ENCODE data around the gene MAB21L2. TPM values are rescaled to one million over a fixed set of nuclear protein-coding genes. Genes with fewer than 3 reads are reported as not detected.

The MAB21L2 gene
- total and polyA plus RNA-seq, 2 experiments from 2014 or later: 0.39 TPM; not detected in 1

GRCh38 chr4:150574678-150575077 is 7.3 kb upstream of the MAB21L2 start:
- TF ChIP-seq ZNF331 (CRISPR knock-in tag; IDR thresholded peaks at IDR 0.05; ENCODE audit: low read depth): no peak
- no peak for TF ChIP-seq EZH2 (IDR thresholded peaks at IDR 0.05; ENCODE audit: low read depth, unreplicated experiment)
- TF ChIP-seq CTCF (conservative IDR thresholded peaks at IDR 0.05; ENCODE audit: low read depth in 2 of 2): no peak
- no peak for TF ChIP-seq JUNB (IDR thresholded peaks at IDR 0.05; ENCODE audit: unreplicated experiment)
- no peak for TF ChIP-seq ZNF114 (CRISPR knock-in tag; IDR thresholded peaks at IDR 0.05)
- no peak for TF ChIP-seq ETS1 (IDR thresholded peaks at IDR 0.05)
- TF ChIP-seq REST (IDR thresholded peaks at IDR 0.05; ENCODE audit: unreplicated experiment): no peak
- no peak for TF ChIP-seq EZH2phosphoT487 (IDR thresholded peaks at IDR 0.05; ENCODE audit: unreplicated experiment)
- TF ChIP-seq CREB1 (CRISPR knock-in tag; IDR thresholded peaks at IDR 0.05; ENCODE audit: low read depth): no peak
- no peak for TF ChIP-seq STAT1 (IDR thresholded peaks at IDR 0.05; ENCODE audit: unreplicated experiment)
- TF ChIP-seq POLR2AphosphoS5 (IDR thresholded peaks at IDR 0.05; ENCODE audit: low read depth): no peak
- TF ChIP-seq NANOG (IDR thresholded peaks at IDR 0.05; ENCODE audit: borderline replicate concordance): no peak
- no peak overlapping the region for H3K4me3 Mint-ChIP-seq
- no peak overlapping the region for H3K4me2 ChIP-seq
- H3F3A ChIP-seq (replicated peaks; ENCODE audit: low read depth): no peaks in the 10 kb centered on the region
- no peak overlapping the region for H2AFZ ChIP-seq
- DNase-seq (ENCODE audit: low spot score) (no peak), ATAC-seq (no peak)
- H3K4me1 ChIP-seq (ENCODE audit: insufficient read depth): peaks cover 7% of the 10 kb centered on the region
- peaks cover 7% of the 10 kb centered on the region for H3K4me1 Mint-ChIP-seq
- H3K27ac Mint-ChIP-seq: no peak overlapping the region
- no peaks in the 10 kb centered on the region for H3K79me2 ChIP-seq (replicated peaks; ENCODE audit: insufficient read depth)
- H3K9me3 Mint-ChIP-seq: no peaks in the 10 kb centered on the region
- H3K9me2 ChIP-seq (ENCODE audit: insufficient read depth): no peaks in the 10 kb centered on the region
- peaks cover 8% of the 10 kb centered on the region for H3K27me3 Mint-ChIP-seq (ENCODE audit: insufficient read depth, low read depth, poor library complexity)
- no peak overlapping the region for H3K27ac ChIP-seq (ENCODE audit: low read depth)
- no peaks in the 10 kb centered on the region for H3K36me3 ChIP-seq (ENCODE audit: insufficient read depth)
- peaks cover 22% of the 10 kb centered on the region for H3K27me3 ChIP-seq (ENCODE audit: insufficient read depth)
- no peaks in the 10 kb centered on the region for H3K36me3 Mint-ChIP-seq (ENCODE audit: low read depth)
- H4K20me1 ChIP-seq (replicated peaks; ENCODE audit: insufficient read depth): peaks cover 2% of the 10 kb centered on the region; the same call in 1 of the 2 replicates
- no peak overlapping the region for H3K4me3 ChIP-seq
